Stomach (tissue), 4 donors: ENCODE measurements around the gene TECTB.

ENCODE experiments used
- CTCF ChIP-seq, 7 experiments: fragments of 450-650 bp in 4 of 7; fragments of 200-600 bp in 3 of 7; sonication (generic) in 3 of 7; IDR thresholded peaks; one replicate each; pipeline ENCODE4 v1.5.1; 2016 to 2019; ENCODE audit warnings: antibody characterized with exemption in 7 of 7, control low read depth in 2 of 7, mild to moderate bottlenecking in 1 of 7
- POLR2AphosphoS5 ChIP-seq, 3 donors: sonication (generic); formaldehyde crosslinking; IDR thresholded peaks; one replicate each; pipeline ENCODE4 v1.6.1; 2016; ENCODE audit warnings: antibody characterized with exemption in 3 of 3

DNA sequence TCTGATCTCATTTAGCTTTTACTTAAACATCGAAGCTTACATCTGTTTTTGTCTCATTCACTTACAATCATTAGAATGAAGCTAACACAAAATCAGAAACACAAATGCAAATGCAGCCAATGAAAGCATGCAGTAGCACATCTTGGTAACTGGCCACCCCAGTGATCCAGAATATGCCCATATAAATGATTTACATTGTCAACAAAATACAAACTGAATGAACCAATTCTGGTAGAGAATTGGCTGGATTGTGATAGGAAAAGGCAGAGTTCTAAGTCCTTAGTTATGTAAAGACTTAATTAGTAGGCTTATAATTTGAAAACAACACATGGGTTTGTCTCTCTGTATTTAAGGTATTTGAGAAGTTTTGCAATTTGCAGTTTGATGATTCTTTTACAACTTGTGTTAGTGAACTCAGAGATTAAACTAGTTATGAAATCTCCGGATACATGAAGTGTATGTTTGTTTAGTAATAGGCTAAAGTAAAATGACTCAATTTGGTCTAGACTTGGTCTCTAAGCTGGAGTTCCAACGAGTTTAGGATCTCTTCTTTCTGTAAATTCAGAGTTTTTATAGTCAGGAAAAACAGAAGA is 21.2 kb downstream of the TECTB start:
- no peak for TF ChIP-seq POLR2AphosphoS5 (IDR thresholded peaks at IDR 0.05)
- TF ChIP-seq CTCF (IDR thresholded peaks at IDR 0.05): no peak
